Fibroblast of peridontal ligament (primary cell): ENCODE data around the gene HIVEP2.

Source experiments
- DNase-seq: peaks from one replicate; pipeline ENCODE4 v3.0.0-alpha.2; 2010; ENCODE audit errors: extremely low read depth

Gene HIVEP2

GRCh38 chr6:142738731-142739130 is 206.2 kb downstream of the HIVEP2 start:
- no peak for DNase-seq

GRCh38 chr6:142738035-142738396 is 207.0 kb downstream of the HIVEP2 start:
- DNase-seq = no peak

GRCh38 chr6:142737368-142738034 is 207.5 kb downstream of the HIVEP2 start:
- peak; percentile 53 for DNase-seq

GRCh38 chr6:142735204-142735603 is 209.8 kb downstream of the HIVEP2 start:
- no peak for DNase-seq

GRCh38 chr6:142732790-142733189 is 212.2 kb downstream of the HIVEP2 start:
- no peak for DNase-seq

GRCh38 chr6:142731611-142732010 is 213.4 kb downstream of the HIVEP2 start:
- no peak for DNase-seq

GRCh38 chr6:142729618-142730017 is 215.4 kb downstream of the HIVEP2 start:
- DNase-seq = no peak

- DNase-seq = peak; percentile 85
Measured at GRCh38 chr6:142728910-142729481, 216.0 kb downstream of the HIVEP2 start.

GRCh38 chr6:142728364-142728763 is 216.6 kb downstream of the HIVEP2 start:
- DNase-seq = no peak

- DNase-seq = no peak
Measured at GRCh38 chr6:142726616-142727015, 218.4 kb downstream of the HIVEP2 start.

GRCh38 chr6:142725024-142725770 is 219.8 kb downstream of the HIVEP2 start:
- DNase-seq = no peak

GRCh38 chr6:142722841-142723240 is 222.1 kb downstream of the HIVEP2 start:
- no peak for DNase-seq

- no peak for DNase-seq
Measured at GRCh38 chr6:142722012-142722411, 223.0 kb downstream of the HIVEP2 start.

GRCh38 chr6:142721215-142721920 is 223.6 kb downstream of the HIVEP2 start:
- no peak for DNase-seq

- no peak for DNase-seq
Measured at GRCh38 chr6:142718667-142719191, 226.2 kb downstream of the HIVEP2 start.

GRCh38 chr6:142716097-142716496 is 228.9 kb downstream of the HIVEP2 start:
- DNase-seq = no peak

GRCh38 chr6:142714951-142715785 is 229.8 kb downstream of the HIVEP2 start:
- no peak for DNase-seq

GRCh38 chr6:142713959-142714358 is 231.0 kb downstream of the HIVEP2 start:
- DNase-seq = no peak

GRCh38 chr6:142712231-142712630 is 232.7 kb downstream of the HIVEP2 start:
- DNase-seq = no peak

- DNase-seq = no peak
Measured at GRCh38 chr6:142708651-142709050, 236.3 kb downstream of the HIVEP2 start.

GRCh38 chr6:142707255-142707654 is 237.7 kb downstream of the HIVEP2 start:
- DNase-seq = no peak
